ENCODE results near the gene RAET1E.
A peak's percentile ranks its signal among the peaks of the same experiment; 100 is the strongest.
"Not testable (repeated sequence)": the region's sequence is repeated elsewhere in the genome, so short reads cannot be mapped to it uniquely, and the experiment has no call there.

RAET1E gene

DNA sequence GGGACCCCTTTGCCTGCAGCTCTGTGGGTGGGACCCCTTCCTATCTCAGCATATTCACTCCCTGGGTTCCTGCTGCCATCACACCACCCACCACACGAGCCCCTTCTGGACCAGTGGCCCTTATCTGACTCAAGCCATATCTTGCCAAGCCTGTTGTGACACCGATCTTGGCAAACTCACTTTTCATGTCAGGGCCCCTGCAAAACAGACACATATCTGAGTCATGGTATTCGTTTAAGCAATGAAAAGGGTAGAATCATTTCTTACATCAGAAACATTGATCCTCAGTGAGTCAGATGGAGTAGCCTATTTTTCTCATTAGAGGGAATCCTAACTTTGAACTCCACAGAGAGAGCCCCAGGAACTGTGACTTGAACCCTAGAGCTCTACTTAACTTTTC is 10.6 kb downstream of the RAET1E start:
- no peak for DNase-seq

DNA sequence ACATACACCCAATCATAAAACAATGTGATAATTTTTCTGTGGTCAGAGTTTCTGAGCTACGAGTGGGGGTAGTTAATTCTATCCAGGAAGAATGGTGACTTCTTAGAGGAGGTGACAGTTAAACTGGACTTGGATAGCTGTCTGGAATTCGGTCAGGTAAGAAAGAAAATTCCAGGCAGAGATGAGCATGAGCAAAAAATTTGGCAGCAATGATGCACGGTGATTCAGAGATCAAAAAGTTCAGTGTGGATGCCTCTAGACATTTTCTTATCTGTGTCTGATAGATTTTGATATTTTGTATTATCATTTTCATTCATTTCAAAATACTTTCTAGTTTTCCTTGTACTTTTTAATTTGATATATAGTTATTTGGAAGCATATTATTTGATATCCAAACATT is 12.0 kb downstream of the RAET1E start:
- no peak for DNase-seq

DNA sequence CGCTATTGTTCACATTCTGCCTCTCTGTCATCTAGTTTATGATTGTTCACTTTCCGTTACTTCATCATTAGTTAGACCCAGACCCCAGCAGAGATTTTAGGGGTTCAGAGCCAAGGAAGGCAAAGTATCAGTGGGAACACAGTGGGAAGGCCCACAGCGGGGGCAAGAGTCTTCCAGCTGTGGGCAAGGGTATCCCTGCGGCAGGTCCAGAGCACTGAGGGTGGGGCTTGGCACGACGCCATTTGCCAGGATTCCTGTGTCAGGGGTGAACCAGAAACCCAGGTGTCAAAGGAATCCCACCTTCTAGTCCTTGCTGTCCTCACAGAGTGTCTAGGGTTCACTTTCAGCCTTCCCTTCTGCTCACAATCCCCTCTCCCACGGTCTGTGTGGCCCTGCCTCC is 13.3 kb downstream of the RAET1E start:
- DNase-seq = no peak

DNA sequence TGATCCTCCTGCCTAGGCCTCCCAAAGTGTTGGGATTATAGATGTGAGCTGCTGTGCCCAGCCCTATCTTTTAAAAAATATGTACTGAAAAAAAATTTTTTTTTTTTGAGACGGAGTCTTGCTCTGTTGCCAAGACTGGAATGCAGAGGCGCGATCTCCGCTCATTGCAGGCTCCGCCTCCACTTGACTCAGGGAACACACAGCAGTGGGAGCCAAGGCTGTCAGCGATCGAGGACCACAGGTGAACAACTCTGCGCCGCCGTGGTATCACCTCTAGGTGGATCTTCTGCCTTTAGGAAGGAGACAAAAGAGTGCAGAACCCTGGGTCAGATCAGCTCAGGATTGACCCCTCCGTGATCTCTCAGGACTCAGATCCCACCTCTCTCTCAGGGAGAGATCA is 13.7 kb downstream of the RAET1E start:
- no peak for DNase-seq

DNA sequence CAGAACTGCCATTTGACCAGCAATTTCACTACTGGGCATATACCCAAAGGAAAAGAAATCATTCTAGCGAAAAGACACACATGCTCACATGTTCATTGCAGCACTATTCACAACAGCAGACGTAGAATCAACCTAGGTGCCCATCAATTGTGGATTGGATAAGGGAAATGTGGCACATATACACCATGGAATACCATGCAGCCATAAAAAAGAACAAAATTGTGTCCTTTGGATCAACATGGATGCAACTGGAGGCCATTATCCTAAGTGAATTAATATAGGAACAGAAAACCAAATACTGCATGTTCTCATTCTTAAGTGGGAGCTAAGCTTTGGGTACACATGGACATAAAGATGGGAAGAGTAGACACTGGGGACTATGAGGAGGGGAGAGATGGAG is 16.1 kb downstream of the RAET1E start:
- DNase-seq = no peak

DNA sequence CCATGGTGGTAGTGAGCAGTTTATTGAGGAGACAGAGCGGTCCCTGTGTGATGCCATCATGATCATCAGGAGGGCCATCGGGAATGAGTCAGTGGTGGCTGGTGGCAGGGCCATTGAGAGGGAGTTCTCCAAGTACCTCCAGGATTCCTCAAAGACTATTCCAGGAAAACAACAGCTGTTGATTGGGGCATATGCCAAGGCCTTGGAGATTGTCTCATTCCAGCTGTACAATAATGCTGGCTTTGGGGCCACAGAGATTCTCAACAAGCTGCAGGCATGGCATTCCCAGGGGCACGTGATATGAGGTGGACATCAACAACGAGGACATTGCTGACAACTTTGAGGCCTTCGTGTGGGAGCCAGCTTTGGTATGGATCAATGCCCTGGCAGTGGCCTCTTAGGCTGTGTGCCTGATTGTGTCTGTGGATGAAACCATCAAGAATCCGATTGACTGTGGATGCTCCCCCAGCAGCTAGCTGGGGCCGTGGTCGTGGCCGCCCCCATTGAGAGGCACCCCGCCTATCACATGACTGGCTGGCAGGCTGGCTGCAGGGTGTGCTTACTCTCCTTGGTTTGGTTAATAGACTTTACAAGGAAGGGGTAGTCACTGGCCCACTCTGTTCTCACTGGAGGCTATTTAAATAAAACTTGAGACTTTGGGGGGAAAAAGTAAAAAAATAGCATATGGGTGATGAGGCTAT is 16.7 kb downstream of the RAET1E start:
- DNase-seq = no peak

DNA sequence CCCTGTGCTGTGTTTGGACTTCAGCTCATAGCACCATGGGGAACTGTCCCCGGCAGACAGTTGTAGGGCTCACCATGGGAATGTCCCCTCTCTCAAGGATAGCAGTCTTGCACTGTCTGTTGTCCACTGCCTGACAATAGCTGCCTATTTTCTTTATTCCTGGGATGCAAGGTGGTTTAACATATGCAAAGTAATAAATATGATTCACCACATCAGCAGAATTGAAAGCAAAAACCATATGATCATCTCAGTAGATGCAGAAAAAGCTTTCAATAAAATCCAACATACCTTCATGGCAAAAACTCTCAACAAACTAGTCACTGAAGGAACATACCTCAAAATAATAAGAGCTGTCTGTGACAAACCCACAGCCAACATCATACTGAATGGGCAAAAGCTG is 20.3 kb downstream of the RAET1E start:
- no peak for DNase-seq

DNA sequence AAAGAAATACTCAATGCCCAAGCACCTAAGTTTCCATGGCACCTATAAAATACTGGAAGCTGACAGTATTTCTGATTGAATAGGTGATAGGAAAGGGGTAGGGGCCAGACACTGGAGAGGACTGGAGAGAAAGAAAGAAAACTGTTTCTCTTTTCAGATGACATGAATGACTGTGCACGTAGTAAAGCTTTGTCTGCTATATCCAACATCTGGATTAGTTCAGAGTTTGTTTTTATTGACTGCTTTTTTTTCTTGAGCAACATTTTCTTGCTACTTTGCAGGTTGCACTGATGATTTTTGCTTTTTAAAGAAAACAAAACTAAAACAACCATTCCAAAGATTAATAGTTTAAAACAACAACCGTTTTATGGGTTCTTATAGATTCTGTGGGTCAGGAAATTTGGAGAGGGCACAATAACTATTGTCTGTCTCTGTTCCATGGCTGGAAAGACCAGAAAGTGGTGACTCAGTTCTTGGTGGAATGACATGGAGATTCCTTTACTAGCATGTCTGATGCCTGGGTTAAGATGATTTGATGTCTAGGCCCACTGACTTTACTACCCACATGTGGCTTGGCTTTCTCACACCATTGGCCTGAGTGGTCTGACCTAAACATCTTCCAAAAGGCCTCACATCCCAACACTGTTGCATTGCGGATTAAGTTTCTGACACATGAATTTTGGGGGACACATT is 21.5 kb downstream of the RAET1E start:
- no peak for DNase-seq

DNA sequence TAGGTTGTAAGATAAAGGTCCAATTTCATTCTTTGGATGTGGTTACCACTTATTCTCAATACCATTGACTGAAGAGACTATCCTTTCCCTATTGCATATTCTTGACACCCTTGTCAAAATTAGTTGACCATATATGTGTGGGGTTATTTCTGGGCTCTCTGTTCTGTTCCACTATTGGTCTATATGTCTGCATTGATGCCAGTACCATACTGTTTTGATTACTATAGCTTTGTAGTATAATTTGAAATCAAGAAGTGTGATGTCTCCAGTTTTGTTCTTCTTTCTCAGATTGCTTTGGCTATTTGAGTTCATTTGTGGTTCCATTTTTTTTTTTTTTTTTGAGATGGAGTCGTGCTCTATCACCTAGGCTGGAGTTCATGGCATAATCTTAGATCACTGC is 25.7 kb downstream of the RAET1E start:
- DNase-seq = no peak

DNA sequence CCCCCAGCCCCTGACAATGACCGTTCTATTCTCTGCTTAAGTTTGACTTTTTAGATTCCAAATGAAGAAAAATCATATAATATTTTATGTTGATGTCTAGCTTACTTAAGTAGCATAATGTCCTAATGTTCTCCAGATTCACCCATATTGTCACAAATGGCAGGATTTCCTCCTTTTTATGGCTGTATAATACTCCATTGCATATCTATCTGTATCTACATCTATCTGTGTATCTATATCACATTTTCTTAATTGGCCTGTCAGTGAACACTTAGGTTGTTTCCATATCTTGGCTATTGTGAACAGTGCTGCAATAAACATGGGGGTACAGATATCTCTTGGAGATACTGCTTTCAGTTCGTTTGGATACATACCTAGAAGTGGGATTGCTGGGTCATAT is 26.7 kb downstream of the RAET1E start:
- no peak for DNase-seq

DNA sequence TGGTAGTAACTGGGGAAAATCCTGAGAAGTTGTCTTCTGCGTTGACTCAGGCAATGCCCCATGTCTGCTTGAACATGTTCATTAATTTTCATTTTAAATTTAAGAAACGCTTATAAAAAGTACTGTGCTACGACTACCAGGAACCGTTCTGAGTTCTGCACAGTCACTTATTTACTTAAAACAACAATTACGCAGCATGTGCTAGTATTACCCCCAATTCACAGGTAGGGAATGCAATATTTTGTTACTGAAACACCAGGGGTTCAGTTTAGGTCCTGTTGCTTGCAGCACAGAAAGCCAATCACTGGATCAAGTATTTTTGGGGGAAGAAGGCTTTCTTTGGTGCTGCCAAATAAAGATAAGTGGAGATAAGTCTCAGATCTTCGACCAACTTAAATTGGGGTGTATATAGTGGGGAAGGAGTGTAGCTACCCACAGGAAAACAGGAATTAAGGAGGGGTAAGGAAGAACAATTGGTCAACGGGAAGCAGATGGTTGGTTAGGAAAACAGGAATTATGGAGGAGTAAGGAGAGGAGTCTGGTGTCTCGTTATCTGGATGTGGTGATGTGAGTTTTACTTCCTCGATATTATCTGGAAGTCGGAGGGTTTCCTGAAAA is 28.5 kb downstream of the RAET1E start:
- DNase-seq = no peak

DNA sequence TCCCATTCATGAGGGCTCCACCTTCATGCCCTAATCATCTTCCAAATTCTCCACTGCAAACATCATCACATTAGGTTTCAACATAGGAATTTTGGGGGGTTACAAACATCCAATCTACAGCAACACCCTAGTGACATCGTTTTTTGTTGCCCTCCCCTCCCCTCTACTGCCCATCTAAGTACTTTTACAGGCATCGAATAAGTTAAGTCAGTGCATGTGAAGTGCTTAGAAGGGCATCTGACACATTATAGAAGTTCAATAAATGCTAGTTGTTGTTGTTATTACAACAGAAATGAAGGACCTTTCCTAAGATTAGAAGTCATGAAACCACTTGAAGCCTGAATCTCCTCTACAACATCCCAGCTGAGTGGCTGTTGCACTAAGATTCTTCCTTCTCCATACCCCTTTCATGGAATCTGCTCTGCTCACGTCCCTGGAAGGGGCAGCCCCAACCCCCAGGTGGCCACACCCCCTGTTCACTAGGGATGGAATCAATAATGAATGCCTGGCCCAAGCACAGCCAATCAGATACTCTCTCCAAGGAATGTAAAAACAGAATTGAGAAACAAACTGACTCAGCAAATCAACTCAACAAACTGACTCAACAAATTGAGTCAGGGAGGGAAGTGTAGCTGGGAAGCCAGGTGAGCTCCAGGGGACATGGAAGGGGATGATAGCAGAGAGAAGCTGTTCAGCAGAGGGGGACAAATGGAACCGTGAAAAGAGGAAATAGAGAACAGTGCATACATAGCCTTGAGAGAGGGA is 29.9 kb downstream of the RAET1E start:
- DNase-seq = no peak

DNA sequence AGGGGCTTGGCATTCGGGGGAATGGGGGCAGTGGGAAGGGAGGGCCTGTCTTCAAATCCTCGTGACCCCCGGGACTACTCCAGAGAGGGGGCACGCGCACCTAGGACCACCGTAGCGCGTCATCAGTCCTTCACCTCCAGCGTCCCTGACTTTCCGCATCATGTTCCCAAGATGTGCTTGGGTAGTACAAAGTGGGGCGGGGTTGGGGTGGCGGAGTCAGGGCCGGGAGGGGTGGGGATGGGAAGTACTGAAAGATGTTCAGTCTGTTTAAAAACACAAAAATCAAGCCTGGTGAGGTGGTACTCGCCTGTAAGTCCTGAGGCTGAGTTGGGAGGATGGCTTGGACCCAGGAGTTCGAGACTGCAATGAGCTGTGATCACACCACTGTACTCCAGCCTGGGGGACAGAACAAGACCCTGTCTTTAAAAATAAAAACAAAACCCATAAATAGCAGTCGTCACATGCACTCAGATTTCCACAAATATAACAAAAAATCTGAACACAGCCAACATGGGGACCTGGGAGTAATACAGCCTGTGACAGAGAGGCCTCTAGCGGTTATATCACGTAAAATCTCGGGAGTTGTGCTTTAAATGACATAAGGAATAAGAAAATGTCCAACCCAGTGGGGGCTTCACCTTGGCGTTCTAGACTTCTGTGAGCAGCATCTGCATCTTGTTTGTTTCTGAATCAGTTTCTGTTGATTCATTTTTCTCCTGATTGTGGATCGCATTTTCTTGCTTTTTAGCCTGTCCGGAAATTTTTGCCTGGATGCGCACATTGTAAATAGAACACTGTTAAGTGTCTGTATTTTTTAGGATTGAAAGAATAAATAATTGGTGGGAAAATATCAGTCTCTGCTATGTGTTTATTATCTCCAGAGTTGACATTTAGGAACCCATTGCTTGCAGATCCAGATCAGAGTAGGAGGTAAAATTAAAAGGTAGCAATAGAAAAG is 33.1 kb downstream of the RAET1E start:
- no peak for DNase-seq

DNA sequence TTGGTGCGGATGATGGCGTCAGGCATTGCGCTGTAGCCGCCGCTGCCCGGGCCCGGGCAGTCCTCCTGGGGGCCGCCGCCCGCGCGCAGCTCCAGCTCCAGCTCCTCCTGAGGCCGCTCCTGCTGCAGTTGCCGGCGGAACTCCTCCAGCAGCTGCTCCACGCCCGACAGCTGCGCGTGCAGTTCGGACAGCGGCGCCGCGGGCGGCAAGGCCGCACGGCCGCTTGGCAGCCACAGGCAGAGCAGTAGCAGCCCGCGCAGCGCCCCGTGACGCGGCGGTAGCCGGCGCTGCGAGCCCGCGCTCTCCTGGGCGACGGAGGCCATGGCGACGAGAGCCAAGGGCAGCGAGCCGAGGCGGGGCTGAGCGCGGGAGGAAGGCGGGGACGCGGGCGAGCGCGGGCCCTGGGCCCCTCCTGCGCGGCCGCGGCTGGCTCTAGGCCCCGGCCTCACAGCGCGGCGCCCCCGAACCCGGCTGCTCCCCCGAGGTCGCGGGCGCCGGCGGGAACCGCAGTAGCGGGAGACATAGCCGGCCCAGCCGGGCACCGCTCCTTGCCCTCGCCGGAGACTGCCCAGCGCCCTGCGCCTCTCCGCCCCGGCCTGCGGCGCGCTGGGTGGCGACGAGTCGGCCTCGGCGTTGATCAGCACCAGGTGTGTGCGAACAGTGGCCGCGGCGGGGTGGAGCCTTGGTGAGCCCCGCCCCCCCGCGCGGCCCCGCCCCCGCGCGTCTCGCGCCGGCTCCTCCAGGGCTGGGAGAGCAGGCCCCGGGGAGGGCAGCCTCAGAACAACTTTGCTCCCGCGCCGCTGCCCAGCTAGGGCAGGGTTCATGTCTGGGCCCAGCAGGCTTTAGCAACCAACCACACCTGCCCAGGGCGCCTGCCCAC is 34.0 kb downstream of the RAET1E start, which contains the start of gene LRP11:
TSS of gene LRP11 (minus strand) at position 662 of the 880 bp plus-strand sequence. CDS start at position 323, 339 bp downstream.
- peak; percentile 52 for DNase-seq

DNA sequence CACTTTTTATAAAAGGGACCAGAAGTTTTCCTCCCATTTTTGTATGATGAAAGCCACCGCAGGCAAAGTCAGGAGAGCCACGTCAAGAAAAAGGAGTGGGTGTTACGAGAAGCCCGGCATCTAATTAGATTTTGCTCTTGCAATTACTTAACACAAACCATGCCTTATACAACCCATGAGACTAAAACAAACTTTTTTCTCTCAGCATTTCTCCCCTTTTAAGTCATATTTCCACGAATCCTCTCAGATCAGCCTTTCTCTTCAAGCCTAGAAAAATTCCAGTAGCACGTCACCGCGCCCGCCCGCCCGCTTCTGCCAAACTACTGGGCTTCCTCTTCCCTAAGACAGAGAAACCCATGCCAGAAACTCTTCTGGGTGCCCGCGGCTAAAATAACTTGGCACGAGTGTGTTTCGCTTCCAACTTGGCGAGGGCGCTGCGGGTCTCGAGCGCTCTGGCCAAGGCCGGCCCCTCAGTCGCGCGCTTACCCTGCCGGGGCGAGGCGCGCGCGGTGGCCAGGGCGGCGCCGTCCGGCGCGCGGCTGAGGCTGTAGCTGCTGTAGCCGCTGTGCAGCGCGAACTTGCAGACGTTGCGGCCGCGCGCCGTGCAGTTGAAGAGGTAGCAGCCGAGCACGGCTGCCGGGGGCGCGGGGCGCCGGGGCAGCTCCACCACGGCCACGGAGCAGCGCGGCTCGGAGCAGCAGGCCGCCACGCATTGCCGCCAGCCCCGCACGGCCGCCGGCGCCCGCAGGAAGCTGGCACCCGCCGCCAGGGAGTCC is 34.8 kb downstream of the RAET1E start:
- DNase-seq = no peak

DNA sequence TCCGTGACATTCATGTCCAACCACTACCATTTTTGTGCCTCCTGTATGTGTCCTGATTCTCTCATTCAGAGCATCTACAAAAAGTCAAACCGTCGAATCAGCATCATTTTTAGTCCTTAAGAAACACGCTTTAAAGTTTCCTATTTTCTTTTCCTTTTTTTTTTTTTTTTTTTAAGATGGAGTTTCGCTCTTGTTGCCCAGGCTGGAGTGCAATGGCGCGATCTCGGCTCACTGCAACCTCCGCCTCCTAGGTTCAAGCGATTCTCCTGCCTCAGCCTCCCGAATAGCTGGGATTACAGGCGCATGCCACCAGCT is 35.5 kb downstream of the RAET1E start:
- not testable (repeated sequence) for DNase-seq

DNA sequence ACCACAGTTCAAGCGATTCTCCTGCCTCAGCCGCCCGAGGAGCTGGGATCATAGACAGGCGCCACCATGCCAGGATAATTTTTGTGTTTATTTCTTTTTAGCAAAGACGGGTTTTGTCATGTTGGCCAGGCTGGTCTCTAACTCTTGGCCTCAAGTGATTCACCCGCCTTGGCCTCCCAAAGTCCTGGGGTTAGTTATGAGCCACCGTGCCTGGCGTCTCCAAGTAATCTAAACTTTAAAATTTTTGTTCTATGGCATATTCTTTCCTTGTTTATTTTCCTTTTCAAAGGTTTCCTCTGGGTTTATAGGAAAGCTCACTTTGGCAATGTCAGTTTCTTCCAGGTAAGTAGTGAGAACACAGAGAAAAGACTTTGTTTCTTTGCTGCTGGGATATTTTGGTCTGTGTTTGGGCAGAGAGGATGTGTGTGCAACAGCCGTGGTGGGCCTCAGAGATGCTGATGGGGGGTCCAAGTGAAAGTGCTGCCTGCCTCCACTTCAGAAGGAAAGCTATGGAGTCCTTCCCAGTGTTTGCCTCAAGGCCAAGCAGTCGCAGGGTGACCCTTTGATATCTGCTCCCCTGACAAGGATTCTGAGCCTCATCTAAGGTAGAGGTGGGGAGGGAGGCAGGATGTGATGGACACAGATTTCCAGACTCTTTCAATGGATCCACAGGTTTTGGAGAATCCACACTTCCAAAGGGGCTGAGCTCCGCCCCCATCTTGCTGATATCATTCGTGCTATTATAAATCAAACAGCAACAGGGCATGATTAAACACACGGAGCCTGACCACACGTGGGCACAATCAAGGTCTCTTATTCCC is 36.1 kb downstream of the RAET1E start:
- DNase-seq = no peak

DNA sequence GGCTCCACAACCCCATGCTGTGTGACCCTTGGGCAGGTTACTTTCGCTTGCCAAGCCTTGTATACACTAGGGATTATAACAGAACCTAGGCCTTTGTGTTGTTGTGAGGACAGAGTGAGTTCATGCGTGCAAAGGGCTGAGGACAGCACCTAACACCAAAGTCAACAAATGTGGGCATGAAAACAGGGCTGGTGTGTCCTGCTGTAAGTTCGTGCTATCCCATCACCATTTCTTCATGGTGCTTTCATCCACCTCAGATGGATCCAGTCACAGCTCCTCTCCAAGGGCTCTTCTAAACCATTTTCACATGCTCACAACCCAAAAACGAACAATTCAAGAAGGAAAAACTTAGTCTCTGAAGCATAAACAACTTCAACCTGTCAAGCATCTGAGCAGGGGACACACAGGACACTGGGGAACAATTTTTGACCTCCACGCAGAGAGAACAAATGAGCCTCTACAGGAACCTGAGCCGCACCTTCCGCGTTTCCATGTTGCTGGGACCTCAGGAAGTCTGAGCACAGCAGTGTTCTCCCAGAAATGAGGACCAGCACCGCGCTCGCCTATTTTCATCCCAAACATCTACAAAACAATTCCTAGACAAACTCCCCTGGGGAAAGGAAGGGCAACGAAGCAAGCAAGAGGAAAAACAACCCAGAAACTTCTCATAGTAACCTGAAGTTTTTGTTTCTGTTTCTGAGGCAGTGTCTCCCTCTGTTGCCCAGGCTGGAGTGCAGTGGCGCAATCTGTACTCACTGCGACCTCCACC is 36.9 kb downstream of the RAET1E start:
- DNase-seq = no peak

DNA sequence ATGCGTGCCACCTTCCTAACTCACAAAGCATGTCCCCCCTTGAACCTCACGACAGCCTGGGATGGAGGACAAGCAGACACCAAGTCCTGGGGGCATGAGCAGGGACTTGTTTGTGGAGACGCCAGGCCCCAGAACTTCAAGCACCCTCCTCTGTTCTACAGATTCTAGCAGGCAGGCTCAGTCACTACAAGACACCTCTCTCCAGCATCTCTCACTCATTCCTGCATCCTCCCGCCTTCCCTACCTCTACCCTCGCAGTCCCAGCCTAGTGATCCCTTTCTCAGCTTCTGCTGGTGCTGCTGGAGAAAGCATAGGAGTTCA is 37.4 kb downstream of the RAET1E start:
- no peak for DNase-seq
